A549 (cell line): ENCODE results near the gene PROSER3. TPM values are rescaled to one million over a fixed set of nuclear protein-coding genes. Genes with fewer than 3 reads are reported as not detected.

Experiments
- ATAC-seq, 2 experiments: fragments of 200-7000 bp in 1 of 2; fragments of >200 bp in 1 of 2; cut with Nextera tagmentation in 1 of 2; cut with Tn5 transposase in 1 of 2; 3 replicates each; pipeline versions ENCODE4 v1.8.0 to v1.9.1; 2018 to 2020; ENCODE audit warnings: mild to moderate bottlenecking in 1 of 2, moderate library complexity in 1 of 2
- CTCF ChIA-PET: fragments of 300-600 bp; sonication (Branson Sonifier 250); formaldehyde crosslinking; extraction: SDS; loops from one replicate; lab custom pipeline; 2021; ENCODE audit warnings: antibody characterized with exemption, inconsistent platforms; lab: Yijun Ruan, JAX
- POLR2A ChIA-PET: fragments of 350-600 bp; formaldehyde crosslinking; extraction: SDS; loops from one replicate; lab custom pipeline; 2021; ENCODE audit warnings: antibody characterized with exemption, inconsistent platforms; lab: Yijun Ruan, JAX
- DNase-seq, 2 experiments: peaks; one replicate each; pipeline versions ENCODE4 v3.0.0 to v3.0.0-alpha.2; 2011 to 2016; ENCODE audit warnings: low read depth in 1 of 2, low spot score in 1 of 2
- FAIRE-seq: peaks from 2 replicates; lab custom pipeline; 2011; peaks lifted over from hg19 to GRCh38; lab: Jason Lieb, UNC
- H3K27ac ChIP-seq, 2 experiments: fragments of >200 bp; sonication (Bioruptor Twin); formaldehyde crosslinking; 3 replicates each; pipeline ENCODE4 v1.5.1; 2016 to 2017
- H3K4me1 ChIP-seq: fragments of >200 bp; sonication (Bioruptor Twin); formaldehyde crosslinking; 3 replicates; pipeline ENCODE4 v1.6.1; 2016
- H3K4me2 ChIP-seq: fragments of >200 bp; sonication (Bioruptor Twin); formaldehyde crosslinking; 3 replicates; pipeline ENCODE4 v1.6.1; 2016
- H3K4me3 ChIP-seq: fragments of >200 bp; sonication (Bioruptor Twin); formaldehyde crosslinking; 3 replicates; pipeline ENCODE4 v1.5.1; 2016
- H3K9me3 ChIP-seq: fragments of >200 bp; sonication (Bioruptor Twin); formaldehyde crosslinking; 3 replicates; pipeline ENCODE4 v1.6.1; 2016
- BHLHE40 ChIP-seq: IDR thresholded peaks from 2 replicates; pipeline ENCODE4 v1.6.1; 2012; ENCODE audit warnings: low read depth, low read length, inconsistent platforms
- CHD2 ChIP-seq: fragments of 150-350 bp; IDR thresholded peaks from 2 replicates; pipeline ENCODE4 v1.6.1; 2014; ENCODE audit warnings: low read length; ENCODE audit not compliant: partially characterized antibody
- EHMT2 ChIP-seq: fragments of 200-600 bp; sonication (generic); IDR thresholded peaks from 2 replicates; pipeline ENCODE4 v1.6.1; 2016; ENCODE audit warnings: antibody characterized with exemption, low read depth, mild to moderate bottlenecking, moderate library complexity
- FOSL2 ChIP-seq, 2 experiments: fragments of 450-650 bp in 1 of 2; fragments of >200 bp in 1 of 2; sonication (Bioruptor Twin) in 1 of 2; formaldehyde crosslinking; IDR thresholded peaks; 2 replicates each; pipeline versions ENCODE4 v1.5.0 to v1.6.1; 2016 to 2020; ENCODE audit warnings: mild to moderate bottlenecking in 1 of 2, moderate library complexity in 1 of 2
- HDAC2 ChIP-seq: fragments of 200-600 bp; sonication (generic); IDR thresholded peaks from 2 replicates; pipeline ENCODE4 v1.6.1; 2016
- MYC ChIP-seq: IDR thresholded peaks from 2 replicates; pipeline ENCODE4 v1.6.1; 2012; ENCODE audit warnings: mild to moderate bottlenecking, inconsistent platforms, low read length, improper control_type of control experiment, borderline replicate concordance
- NFE2L2 ChIP-seq: fragments of 150-350 bp; conservative IDR thresholded peaks from 2 replicates; pipeline ENCODE4 v1.6.1; 2014; ENCODE audit warnings: low read length
- NPAS2 ChIP-seq: fragments of 250-450 bp; sonication (Bioruptor Pico); IDR thresholded peaks from 2 replicates; pipeline ENCODE4 v1.8.0; 2022; ENCODE audit warnings: mild to moderate bottlenecking, moderate library complexity, borderline replicate concordance
- POLR2AphosphoS2 ChIP-seq: conservative IDR thresholded peaks from 2 replicates; pipeline ENCODE4 v1.6.1; 2012; ENCODE audit warnings: low read length, improper control_type of control experiment, inconsistent platforms
- RAD21 ChIP-seq, 2 experiments: fragments of >200 bp in 1 of 2; sonication (Bioruptor Twin) in 1 of 2; formaldehyde crosslinking in 1 of 2; IDR thresholded peaks in 1 of 2; conservative IDR thresholded peaks in 1 of 2; 2 replicates in 1 of 2; 3 replicates in 1 of 2; pipeline ENCODE4 v1.6.1; 2012 to 2018; ENCODE audit warnings: inconsistent platforms in 1 of 2
- SREBF2 ChIP-seq: fragments of 450-650 bp; IDR thresholded peaks from 2 replicates; pipeline ENCODE4 v1.6.1; 2014; ENCODE audit warnings: mild to moderate bottlenecking, moderate library complexity
- WGBS: methylation state at CpG from one replicate; pipeline ENCODE4 v1.1.6; 2017; ENCODE audit errors: missing lambda C conversion rate; 5-methylcytosine and 5-hydroxymethylcytosine counted together
- polyA plus RNA-seq, 4 experiments: library from polyadenylated mRNA; depleted of rRNA in 3 of 4; stranded (reverse); fragments of >200 nt; fragmentation: RNase III in 1 of 4; extraction: RNeasy Plus Mini Kit Qiagen cat#74134 plus additional on column Dnase treatment in 1 of 4; gene quantifications; 2 replicates in 3 of 4; 3 replicates in 1 of 4; pipeline ENCODE4 v1.2.3, GENCODE V29; 2011 to 2017
- TF ChIP-seq, protein P1 (sequence below): fragments of >200 bp; sonication (Bioruptor Twin); formaldehyde crosslinking; IDR thresholded peaks from 2 replicates; pipeline ENCODE4 v1.6.1; 2016
- TF ChIP-seq, protein P2 (sequence below): fragments of 200-600 bp; sonication (generic); IDR thresholded peaks from 2 replicates; pipeline ENCODE4 v1.6.1; 2016; ENCODE audit warnings: antibody characterized with exemption, mild to moderate bottlenecking, moderate library complexity
- TF ChIP-seq, protein P3 (sequence below): fragments of 250-450 bp; sonication (Bioruptor Pico); IDR thresholded peaks from 2 replicates; pipeline ENCODE4 v1.5.0; 2021; ENCODE audit warnings: mild to moderate bottlenecking, moderate library complexity, borderline replicate concordance
- TF ChIP-seq, protein P4 (sequence below): fragments of >200 bp; sonication (Bioruptor Twin); formaldehyde crosslinking; IDR thresholded peaks from 3 replicates; pipeline ENCODE4 v1.5.1; 2016
- TF ChIP-seq, protein P5 (sequence below): fragments of >200 bp; sonication (Bioruptor Twin); formaldehyde crosslinking; IDR thresholded peaks from 3 replicates; pipeline ENCODE4 v1.6.1; 2016
- TF ChIP-seq, protein P6 (sequence below): IDR thresholded peaks from 2 replicates; pipeline ENCODE4 v1.6.1; 2012; ENCODE audit warnings: low read depth, borderline replicate concordance
- TF ChIP-seq, protein P7 (sequence below): IDR thresholded peaks from 2 replicates; pipeline ENCODE4 v1.6.1; 2012

The PROSER3 gene
- polyA plus RNA-seq, 2 of the 4 experiments (the other 2 are of a cell fraction): 19.5 to 24.4 TPM

DNA sequence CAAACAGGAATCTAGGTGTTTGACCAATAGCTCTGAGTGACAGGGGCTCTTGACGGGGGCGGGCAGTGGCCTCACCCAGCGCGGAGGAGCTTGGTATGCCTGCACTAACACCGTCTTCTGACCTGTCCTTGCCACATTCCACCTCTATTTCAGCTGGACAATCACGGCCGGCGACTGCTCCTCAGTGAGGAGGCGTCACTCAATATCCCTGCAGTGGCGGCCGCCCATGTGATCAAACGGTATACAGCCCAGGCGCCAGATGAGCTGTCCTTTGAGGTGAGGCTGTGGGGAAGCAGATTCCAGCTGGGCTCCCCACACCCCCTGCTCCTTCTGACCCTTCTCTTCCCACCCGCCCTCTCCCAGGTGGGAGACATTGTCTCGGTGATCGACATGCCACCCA is 22.1 kb downstream of the PROSER3 start:
- no peak for ATAC-seq
- peaks cover 9% of the 10 kb centered on the region for H3K4me1 ChIP-seq
- FAIRE-seq: no peak
- CTCF ChIA-PET: interaction anchor here (0.6 to 1.7 kb wide), 5 partner anchors 9 to 151 kb away, joined by 3 to 4 read pairs (median 3); no protein-coding TSS in a partner anchor
- H3K4me3 ChIP-seq: no peak overlapping the region
- no peak overlapping the region for H3K4me2 ChIP-seq
- no peaks in the 10 kb centered on the region for H3K9me3 ChIP-seq
- 90% methylated on average over 16 of the region's 16 CpGs for whole genome bisulfite sequencing
- POLR2A ChIA-PET: interaction anchor here (0.9 kb wide), 1 partner anchor 32 kb away, joined by 4 read pairs; the partner anchor contains the start of gene LIN37
- DNase-seq: no peak
- H3K27ac ChIP-seq: no peak overlapping the region
- no peak for TF ChIP-seq NPAS2
- TF ChIP-seq BHLHE40: no peak
- TF ChIP-seq, protein P1, sequence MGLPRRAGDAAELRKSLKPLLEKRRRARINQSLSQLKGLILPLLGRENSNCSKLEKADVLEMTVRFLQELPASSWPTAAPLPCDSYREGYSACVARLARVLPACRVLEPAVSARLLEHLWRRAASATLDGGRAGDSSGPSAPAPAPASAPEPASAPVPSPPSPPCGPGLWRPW: no peak
- TF ChIP-seq FOSL2 (IDR thresholded peaks at IDR 0.05): no peak
- no peak for TF ChIP-seq FOSL2 (CRISPR knock-in tag; IDR thresholded peaks at IDR 0.05)
- TF ChIP-seq, protein P2, sequence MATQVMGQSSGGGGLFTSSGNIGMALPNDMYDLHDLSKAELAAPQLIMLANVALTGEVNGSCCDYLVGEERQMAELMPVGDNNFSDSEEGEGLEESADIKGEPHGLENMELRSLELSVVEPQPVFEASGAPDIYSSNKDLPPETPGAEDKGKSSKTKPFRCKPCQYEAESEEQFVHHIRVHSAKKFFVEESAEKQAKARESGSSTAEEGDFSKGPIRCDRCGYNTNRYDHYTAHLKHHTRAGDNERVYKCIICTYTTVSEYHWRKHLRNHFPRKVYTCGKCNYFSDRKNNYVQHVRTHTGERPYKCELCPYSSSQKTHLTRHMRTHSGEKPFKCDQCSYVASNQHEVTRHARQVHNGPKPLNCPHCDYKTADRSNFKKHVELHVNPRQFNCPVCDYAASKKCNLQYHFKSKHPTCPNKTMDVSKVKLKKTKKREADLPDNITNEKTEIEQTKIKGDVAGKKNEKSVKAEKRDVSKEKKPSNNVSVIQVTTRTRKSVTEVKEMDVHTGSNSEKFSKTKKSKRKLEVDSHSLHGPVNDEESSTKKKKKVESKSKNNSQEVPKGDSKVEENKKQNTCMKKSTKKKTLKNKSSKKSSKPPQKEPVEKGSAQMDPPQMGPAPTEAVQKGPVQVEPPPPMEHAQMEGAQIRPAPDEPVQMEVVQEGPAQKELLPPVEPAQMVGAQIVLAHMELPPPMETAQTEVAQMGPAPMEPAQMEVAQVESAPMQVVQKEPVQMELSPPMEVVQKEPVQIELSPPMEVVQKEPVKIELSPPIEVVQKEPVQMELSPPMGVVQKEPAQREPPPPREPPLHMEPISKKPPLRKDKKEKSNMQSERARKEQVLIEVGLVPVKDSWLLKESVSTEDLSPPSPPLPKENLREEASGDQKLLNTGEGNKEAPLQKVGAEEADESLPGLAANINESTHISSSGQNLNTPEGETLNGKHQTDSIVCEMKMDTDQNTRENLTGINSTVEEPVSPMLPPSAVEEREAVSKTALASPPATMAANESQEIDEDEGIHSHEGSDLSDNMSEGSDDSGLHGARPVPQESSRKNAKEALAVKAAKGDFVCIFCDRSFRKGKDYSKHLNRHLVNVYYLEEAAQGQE: no peak
- no peak for TF ChIP-seq EHMT2
- no peak for TF ChIP-seq SREBF2
- no peak for TF ChIP-seq CHD2
- TF ChIP-seq POLR2AphosphoS2: no peak
- no peak for TF ChIP-seq RAD21 (conservative IDR thresholded peaks at IDR 0.05 in 1 of 2, IDR thresholded peaks at IDR 0.05 in 1 of 2)
- TF ChIP-seq, protein P3, sequence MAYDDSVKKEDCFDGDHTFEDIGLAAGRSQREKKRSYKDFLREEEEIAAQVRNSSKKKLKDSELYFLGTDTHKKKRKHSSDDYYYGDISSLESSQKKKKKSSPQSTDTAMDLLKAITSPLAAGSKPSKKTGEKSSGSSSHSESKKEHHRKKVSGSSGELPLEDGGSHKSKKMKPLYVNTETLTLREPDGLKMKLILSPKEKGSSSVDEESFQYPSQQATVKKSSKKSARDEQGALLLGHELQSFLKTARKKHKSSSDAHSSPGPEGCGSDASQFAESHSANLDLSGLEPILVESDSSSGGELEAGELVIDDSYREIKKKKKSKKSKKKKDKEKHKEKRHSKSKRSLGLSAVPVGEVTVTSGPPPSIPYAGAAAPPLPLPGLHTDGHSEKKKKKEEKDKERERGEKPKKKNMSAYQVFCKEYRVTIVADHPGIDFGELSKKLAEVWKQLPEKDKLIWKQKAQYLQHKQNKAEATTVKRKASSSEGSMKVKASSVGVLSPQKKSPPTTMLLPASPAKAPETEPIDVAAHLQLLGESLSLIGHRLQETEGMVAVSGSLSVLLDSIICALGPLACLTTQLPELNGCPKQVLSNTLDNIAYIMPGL (CRISPR knock-in tag): no peak
- TF ChIP-seq, protein P4, sequence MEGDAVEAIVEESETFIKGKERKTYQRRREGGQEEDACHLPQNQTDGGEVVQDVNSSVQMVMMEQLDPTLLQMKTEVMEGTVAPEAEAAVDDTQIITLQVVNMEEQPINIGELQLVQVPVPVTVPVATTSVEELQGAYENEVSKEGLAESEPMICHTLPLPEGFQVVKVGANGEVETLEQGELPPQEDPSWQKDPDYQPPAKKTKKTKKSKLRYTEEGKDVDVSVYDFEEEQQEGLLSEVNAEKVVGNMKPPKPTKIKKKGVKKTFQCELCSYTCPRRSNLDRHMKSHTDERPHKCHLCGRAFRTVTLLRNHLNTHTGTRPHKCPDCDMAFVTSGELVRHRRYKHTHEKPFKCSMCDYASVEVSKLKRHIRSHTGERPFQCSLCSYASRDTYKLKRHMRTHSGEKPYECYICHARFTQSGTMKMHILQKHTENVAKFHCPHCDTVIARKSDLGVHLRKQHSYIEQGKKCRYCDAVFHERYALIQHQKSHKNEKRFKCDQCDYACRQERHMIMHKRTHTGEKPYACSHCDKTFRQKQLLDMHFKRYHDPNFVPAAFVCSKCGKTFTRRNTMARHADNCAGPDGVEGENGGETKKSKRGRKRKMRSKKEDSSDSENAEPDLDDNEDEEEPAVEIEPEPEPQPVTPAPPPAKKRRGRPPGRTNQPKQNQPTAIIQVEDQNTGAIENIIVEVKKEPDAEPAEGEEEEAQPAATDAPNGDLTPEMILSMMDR: no peak
- TF ChIP-seq, protein P5, sequence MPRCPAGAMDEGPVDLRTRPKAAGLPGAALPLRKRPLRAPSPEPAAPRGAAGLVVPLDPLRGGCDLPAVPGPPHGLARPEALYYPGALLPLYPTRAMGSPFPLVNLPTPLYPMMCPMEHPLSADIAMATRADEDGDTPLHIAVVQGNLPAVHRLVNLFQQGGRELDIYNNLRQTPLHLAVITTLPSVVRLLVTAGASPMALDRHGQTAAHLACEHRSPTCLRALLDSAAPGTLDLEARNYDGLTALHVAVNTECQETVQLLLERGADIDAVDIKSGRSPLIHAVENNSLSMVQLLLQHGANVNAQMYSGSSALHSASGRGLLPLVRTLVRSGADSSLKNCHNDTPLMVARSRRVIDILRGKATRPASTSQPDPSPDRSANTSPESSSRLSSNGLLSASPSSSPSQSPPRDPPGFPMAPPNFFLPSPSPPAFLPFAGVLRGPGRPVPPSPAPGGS: no peak
- TF ChIP-seq HDAC2: no peak
- no peak for TF ChIP-seq MYC
- TF ChIP-seq, protein P6, sequence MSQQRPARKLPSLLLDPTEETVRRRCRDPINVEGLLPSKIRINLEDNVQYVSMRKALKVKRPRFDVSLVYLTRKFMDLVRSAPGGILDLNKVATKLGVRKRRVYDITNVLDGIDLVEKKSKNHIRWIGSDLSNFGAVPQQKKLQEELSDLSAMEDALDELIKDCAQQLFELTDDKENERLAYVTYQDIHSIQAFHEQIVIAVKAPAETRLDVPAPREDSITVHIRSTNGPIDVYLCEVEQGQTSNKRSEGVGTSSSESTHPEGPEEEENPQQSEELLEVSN: no peak
- TF ChIP-seq NFE2L2: no peak
- TF ChIP-seq, protein P7, sequence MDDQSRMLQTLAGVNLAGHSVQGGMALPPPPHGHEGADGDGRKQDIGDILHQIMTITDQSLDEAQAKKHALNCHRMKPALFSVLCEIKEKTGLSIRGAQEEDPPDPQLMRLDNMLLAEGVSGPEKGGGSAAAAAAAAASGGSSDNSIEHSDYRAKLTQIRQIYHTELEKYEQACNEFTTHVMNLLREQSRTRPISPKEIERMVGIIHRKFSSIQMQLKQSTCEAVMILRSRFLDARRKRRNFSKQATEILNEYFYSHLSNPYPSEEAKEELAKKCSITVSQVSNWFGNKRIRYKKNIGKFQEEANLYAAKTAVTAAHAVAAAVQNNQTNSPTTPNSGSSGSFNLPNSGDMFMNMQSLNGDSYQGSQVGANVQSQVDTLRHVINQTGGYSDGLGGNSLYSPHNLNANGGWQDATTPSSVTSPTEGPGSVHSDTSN: no peak
- TF ChIP-seq, all 56 proteins: peak for 0
